Naive B cell (primary cell): ENCODE results near the gene PRKD2. TPM values are rescaled to one million over a fixed set of nuclear protein-coding genes. Genes with fewer than 3 reads are reported as not detected.

Experiments used
- polyA plus RNA-seq, 6 donors: library from polyadenylated mRNA; unstranded; fragments of 300-500 nt; fragmentation: Illumina TruSeq; gene quantifications; one replicate each; pipeline ENCODE4 v1.2.3, GENCODE V29; 2021; ENCODE audit warnings: low read depth in 6 of 6

The PRKD2 gene
- polyA plus RNA-seq, 6 donors from 2014 or later: 66.7 to 156 (median 72.6) TPM

Other genes starting within 250 kb of the PRKD2 start
- not detected for gene PNMA8A, start 245.6 kb downstream of the PRKD2 start, polyA plus RNA-seq
- 1 to 10 TPM in 1 of 6 donors, under 1 TPM in 3, not detected in 2; 0.05 to 1.3 (median 0.12) TPM for gene PNMA8B, start 221.2 kb downstream of the PRKD2 start, polyA plus RNA-seq
- gene CALM3, start 115.8 kb downstream of the PRKD2 start, polyA plus RNA-seq: 100 to 1,000 TPM; 106 to 118 (median 112) TPM
- 1 to 10 TPM in 5 of 6 donors, not detected in 1; 1.3 to 4.5 (median 1.9) TPM for gene PTGIR, start 92.0 kb downstream of the PRKD2 start, polyA plus RNA-seq
- 10 to 100 TPM in 2 of 6 donors, not detected in 4; 14.1 to 16.1 TPM for gene GNG8, start 80.9 kb downstream of the PRKD2 start, polyA plus RNA-seq
- under 1 TPM in 2 of 6 donors, not detected in 4; 0.11 to 0.30 TPM for gene DACT3, start 55.9 kb downstream of the PRKD2 start, polyA plus RNA-seq
- 10 to 100 TPM in 1 of 6 donors, 1 to 10 TPM in 5; 2.0 to 10.1 (median 6.0) TPM for gene FKRP, start 28.9 kb upstream of the PRKD2 start, polyA plus RNA-seq
- gene STRN4, start 29.3 kb upstream of the PRKD2 start, polyA plus RNA-seq: 10 to 100 TPM in 5 of 6 donors, 1 to 10 TPM in 1; 6.0 to 38.0 (median 15.5) TPM
- 10 to 100 TPM in 2 of 6 donors, 1 to 10 TPM in 4; 4.9 to 12.1 (median 7.9) TPM for gene SLC1A5, start 71.5 kb upstream of the PRKD2 start, polyA plus RNA-seq
- gene AP2S1, start 133.7 kb upstream of the PRKD2 start, polyA plus RNA-seq: 10 to 100 TPM; 54.8 to 67.6 (median 56.7) TPM
- 1 to 10 TPM in 5 of 6 donors, not detected in 1; 1.6 to 5.9 (median 2.0) TPM for gene ARHGAP35, start 143.9 kb upstream of the PRKD2 start, polyA plus RNA-seq